ENCODE data around the gene ZFPM1.
A peak's percentile ranks its signal among the peaks of the same experiment; 100 is the strongest.

Gene ZFPM1

GRCh38 chr16:88568710-88569613 is 115.9 kb downstream of the ZFPM1 start:
- DNase-seq (ENCODE audit: low spot score), result no peak

- DNase-seq (ENCODE audit: low spot score), result peak; percentile 63
These were observed 116.5 kb downstream of the ZFPM1 start for GRCh38 chr16:88569614-88569984.

- DNase-seq (ENCODE audit: low spot score), result peak; percentile 97
These were observed 117.1 kb downstream of the ZFPM1 start, which contains the start of gene ZC3H18 for GRCh38 chr16:88569985-88570690. Gene ZC3H18, plus strand, starts transcription at chr16:88570403. Its CDS starts 6,721 bp downstream, at chr16:88577124.

- DNase-seq (ENCODE audit: low spot score), result peak; percentile 62
These were observed 117.6 kb downstream of the ZFPM1 start for GRCh38 chr16:88570691-88571092.

GRCh38 chr16:88575251-88575650 is 122.2 kb downstream of the ZFPM1 start:
- no peak for DNase-seq (ENCODE audit: low spot score)

- no peak for DNase-seq (ENCODE audit: low spot score)
These were observed 123.2 kb downstream of the ZFPM1 start for GRCh38 chr16:88576307-88576706.

GRCh38 chr16:88577166-88577565 is 124.1 kb downstream of the ZFPM1 start:
- DNase-seq (ENCODE audit: low spot score), result no peak

- no peak for DNase-seq (ENCODE audit: low spot score)
These were observed 125.6 kb downstream of the ZFPM1 start for GRCh38 chr16:88578446-88579313.

- DNase-seq (ENCODE audit: low spot score), result no peak
These were observed 127.3 kb downstream of the ZFPM1 start for GRCh38 chr16:88580371-88580770.

GRCh38 chr16:88581033-88581432 is 128.0 kb downstream of the ZFPM1 start:
- DNase-seq (ENCODE audit: low spot score), result no peak

- no peak for DNase-seq (ENCODE audit: low spot score)
These were observed 130.0 kb downstream of the ZFPM1 start for GRCh38 chr16:88582912-88583575.

- no peak for DNase-seq (ENCODE audit: low spot score)
These were observed 131.6 kb downstream of the ZFPM1 start for GRCh38 chr16:88584676-88585075.

GRCh38 chr16:88585269-88585668 is 132.2 kb downstream of the ZFPM1 start:
- no peak for DNase-seq (ENCODE audit: low spot score)

GRCh38 chr16:88585927-88586581 is 133.0 kb downstream of the ZFPM1 start:
- no peak for DNase-seq (ENCODE audit: low spot score)

All from ecto neural progenitor cell (in vitro differentiated cells).